Activated T-cell treated with anti-CD3 and anti-CD28 coated beads, Interleukin-2, amount 50 U/mL, for 72 hours (primary cell): ENCODE results near the gene ST8SIA1. TPM values are rescaled to one million over a fixed set of nuclear protein-coding genes. Genes with fewer than 3 reads are reported as not detected.

ENCODE experiments used
- ATAC-seq, 2 donors: fragments of 150-1000 bp; cut with Tn5 transposase; replicated peaks in 1 of 2; 2 replicates each; pipeline ENCODE4 v1.10.0; 2021; ENCODE audit warnings: moderate library complexity in 2 of 2, mild to moderate bottlenecking in 1 of 2
- DNase-seq, 2 donors: peaks; one replicate each; pipeline ENCODE4 v3.0.0; 2021 to 2022; ENCODE audit warnings: mixed read lengths in 1 of 2
- H3K27ac Mint-ChIP-seq: one replicate; pipeline ENCODE4 v1.8.0; 2022; ENCODE audit warnings: mild to moderate bottlenecking, moderate library complexity, mixed read lengths
- H3K27me3 Mint-ChIP-seq: one replicate; pipeline ENCODE4 v1.8.0; 2022; ENCODE audit warnings: low read depth, mixed read lengths
- H3K36me3 Mint-ChIP-seq, 2 donors: one replicate each; pipeline ENCODE4 v1.8.0; 2022; ENCODE audit warnings: mixed read lengths in 2 of 2, mild to moderate bottlenecking in 1 of 2; ENCODE audit not compliant: insufficient read depth in 2 of 2
- H3K4me1 Mint-ChIP-seq: one replicate; pipeline ENCODE4 v1.8.0; 2022; ENCODE audit warnings: low read depth, mixed read lengths
- H3K4me3 Mint-ChIP-seq, 2 donors: one replicate each; pipeline ENCODE4 v1.8.0; 2022; ENCODE audit warnings: mild to moderate bottlenecking in 2 of 2, mixed read lengths in 2 of 2, moderate library complexity in 2 of 2
- H3K9me3 Mint-ChIP-seq, 2 donors: one replicate each; pipeline ENCODE4 v1.8.0; 2022; ENCODE audit warnings: mixed read lengths in 2 of 2
- total RNA-seq, 2 donors: library from RNA; stranded (reverse); gene quantifications; one replicate each; pipeline ENCODE4 v1.2.3, GENCODE V29; 2022

ST8SIA1 gene
- total RNA-seq, 2 donors from 2014 or later = 2.9 to 8.7 TPM

DNA sequence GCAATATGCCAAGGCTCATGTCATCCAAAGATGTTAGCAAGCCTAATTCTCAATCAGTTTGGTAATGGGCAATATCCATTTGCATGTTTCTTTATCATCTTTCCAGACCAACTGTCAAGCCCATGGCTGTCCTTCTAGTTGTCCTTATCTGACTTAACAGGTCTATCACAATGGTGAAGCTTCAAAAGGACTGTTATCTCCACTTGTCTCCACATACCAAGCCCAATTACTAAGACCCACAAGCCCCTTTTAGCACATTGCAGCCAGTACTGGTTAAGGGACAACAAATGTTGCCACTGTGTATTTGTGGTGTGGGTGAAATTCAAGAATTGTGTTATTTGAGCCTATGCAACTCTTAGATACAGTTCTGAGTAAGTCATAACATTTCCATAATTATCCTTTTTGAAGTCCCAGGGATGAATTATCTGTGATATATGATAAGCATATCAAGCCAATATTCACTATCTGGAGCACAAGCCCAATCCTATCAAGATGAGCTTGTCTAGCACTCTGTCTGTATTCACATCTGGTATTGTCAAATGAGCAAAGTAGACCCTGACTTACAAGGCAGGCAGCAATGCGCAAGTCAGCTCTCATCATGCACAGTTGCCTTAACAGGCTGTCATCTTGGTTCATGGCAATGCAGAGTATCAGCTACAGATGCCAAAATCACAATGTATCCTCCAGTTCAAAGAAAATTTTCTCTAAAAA lies 19.3 kb upstream of the ST8SIA1 start:
- no peak overlapping the region for H3K27ac Mint-ChIP-seq
- H3K4me3 Mint-ChIP-seq = no peak overlapping the region
- no peaks in the 10 kb centered on the region for H3K4me1 Mint-ChIP-seq
- no peaks in the 10 kb centered on the region for H3K9me3 Mint-ChIP-seq
- H3K27me3 Mint-ChIP-seq = no peaks in the 10 kb centered on the region
- DNase-seq (no peak), ATAC-seq (no peak)
- H3K36me3 Mint-ChIP-seq = no peaks in the 10 kb centered on the region

DNA sequence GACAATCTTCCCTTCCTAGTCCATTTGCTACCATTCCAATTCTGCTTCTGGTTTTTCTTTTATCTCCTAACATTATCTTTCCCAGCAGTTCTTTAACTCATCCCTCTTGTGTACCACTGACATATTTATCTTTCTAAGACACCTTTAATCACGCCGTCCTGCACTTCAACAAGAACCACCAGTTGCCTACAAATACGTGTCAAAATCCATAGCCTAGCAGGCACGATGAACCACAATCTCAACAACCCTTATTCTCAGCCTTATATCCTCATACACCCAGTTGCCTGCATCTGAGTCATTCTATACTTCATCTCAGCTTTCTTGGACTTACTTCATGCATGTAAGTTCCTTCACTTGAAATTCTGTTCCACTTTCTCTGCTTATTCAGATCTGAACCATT lies 16.4 kb upstream of the ST8SIA1 start:
- Mint-ChIP-seq H3K4me3 (no peak overlapping the region), H3K27me3 (no peaks in the 10 kb centered on the region), H3K27ac (no peak overlapping the region), H3K4me1 (no peaks in the 10 kb centered on the region), H3K36me3 (no peaks in the 10 kb centered on the region), H3K9me3 (peaks cover 2 to 3% of the 10 kb centered on the region in 2 donors)
- DNase-seq (no peak), ATAC-seq (peak in 1 of 2 donors; percentile 43)

DNA sequence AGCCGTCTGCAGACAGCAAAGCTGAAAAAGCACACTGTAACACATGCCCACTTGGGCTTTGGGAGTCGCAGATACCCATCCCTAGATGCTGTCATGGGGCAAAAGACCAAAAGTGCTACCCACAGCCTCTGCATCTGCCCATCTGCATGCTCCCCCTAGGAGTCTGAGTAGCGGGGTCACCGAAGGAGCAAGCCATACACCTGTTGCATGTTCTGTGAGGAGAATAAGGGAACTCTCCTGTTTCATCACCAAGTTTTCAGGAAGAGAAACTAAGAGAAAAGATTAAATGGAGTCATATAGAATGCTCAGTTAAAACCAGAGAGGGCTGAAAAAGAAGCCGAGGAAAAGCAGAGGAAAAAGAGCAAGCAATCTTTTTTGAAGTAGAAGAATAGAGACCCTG lies 13.7 kb upstream of the ST8SIA1 start:
- ATAC-seq = no peak
- H3K4me3 Mint-ChIP-seq = no peak overlapping the region
- no peak overlapping the region for H3K27ac Mint-ChIP-seq
- H3K9me3 Mint-ChIP-seq = peaks cover 3% of the 10 kb centered on the region in 2 donors
- H3K27me3 Mint-ChIP-seq = no peaks in the 10 kb centered on the region
- H3K4me1 Mint-ChIP-seq = no peaks in the 10 kb centered on the region
- no peak for DNase-seq
- no peaks in the 10 kb centered on the region for H3K36me3 Mint-ChIP-seq

DNA sequence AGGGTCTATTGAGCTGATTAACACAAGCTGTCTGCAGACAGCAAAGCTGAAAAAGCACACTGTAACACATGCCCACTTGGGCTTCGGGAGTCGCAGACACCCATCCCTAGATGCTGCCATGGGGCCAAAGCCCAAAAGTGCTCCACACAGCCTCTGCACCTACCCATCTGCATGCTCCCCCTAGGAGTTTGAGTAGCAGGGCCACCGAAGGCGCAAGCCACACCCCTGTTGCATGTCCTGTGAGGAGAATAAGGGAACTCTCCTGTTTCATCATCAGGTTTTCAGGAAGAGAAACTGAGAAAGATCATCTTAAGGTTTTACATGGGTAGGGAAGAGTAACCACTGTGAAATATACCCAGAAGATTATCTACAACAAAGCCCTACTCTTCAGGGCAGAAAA lies 5.6 kb upstream of the ST8SIA1 start:
- no peaks in the 10 kb centered on the region for H3K4me1 Mint-ChIP-seq
- ATAC-seq (no peak), DNase-seq (no peak)
- peaks cover 7% of the 10 kb centered on the region in 2 donors for H3K9me3 Mint-ChIP-seq
- no peak overlapping the region for H3K4me3 Mint-ChIP-seq
- peaks cover 7 to 12% of the 10 kb centered on the region in 2 donors for H3K36me3 Mint-ChIP-seq
- peaks cover 17% of the 10 kb centered on the region for H3K27me3 Mint-ChIP-seq
- no peak overlapping the region for H3K27ac Mint-ChIP-seq

DNA sequence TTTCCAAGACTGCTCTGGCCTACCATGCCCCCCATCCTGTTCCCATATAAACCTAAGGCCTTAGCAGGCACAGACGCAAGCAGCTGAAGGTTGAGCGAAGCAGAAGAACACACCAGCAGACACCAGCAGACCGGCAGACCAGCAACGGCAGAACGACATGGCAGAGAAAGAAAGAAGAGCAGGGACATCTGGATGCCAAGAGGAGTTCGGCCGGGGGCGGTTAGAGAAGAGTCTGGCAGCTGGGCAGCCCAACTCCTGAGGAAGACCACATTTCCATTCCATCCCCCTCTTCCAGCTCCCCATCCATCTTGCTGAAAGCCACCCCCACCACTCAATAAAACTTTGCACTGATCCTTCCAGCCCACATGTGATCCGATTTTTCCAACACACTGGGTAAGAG lies 5.2 kb upstream of the ST8SIA1 start:
- DNase-seq (no peak), ATAC-seq (no peak)
- peaks cover 7 to 15% of the 10 kb centered on the region in 2 donors for H3K36me3 Mint-ChIP-seq
- peaks cover 17% of the 10 kb centered on the region for H3K27me3 Mint-ChIP-seq
- H3K4me3 Mint-ChIP-seq = no peak overlapping the region
- no peaks in the 10 kb centered on the region for H3K4me1 Mint-ChIP-seq
- H3K27ac Mint-ChIP-seq = no peak overlapping the region
- peaks cover 7% of the 10 kb centered on the region in 2 donors for H3K9me3 Mint-ChIP-seq

DNA sequence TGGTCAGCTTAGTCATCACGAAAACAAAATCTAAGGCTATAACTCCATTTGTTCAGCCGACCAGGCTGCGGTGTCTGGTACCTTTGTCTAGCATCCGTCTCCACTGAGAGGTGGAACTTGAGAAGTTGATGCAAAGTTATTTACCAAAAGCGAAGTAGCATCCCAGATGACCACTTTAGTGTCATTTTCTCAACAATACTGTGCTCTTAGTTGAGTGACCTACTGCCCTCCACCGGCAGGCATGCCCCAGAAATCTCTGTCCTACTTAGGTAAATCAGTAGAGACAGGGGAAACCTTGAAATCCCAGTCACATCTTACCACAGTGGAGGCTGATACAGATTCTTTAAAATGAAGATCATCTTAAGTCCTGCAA lies 1.3 kb upstream of the ST8SIA1 start:
- DNase-seq = no peak
- Mint-ChIP-seq H3K36me3 (peaks cover 0 to 7% of the 10 kb centered on the region in 2 donors), H3K9me3 (peaks cover 0 to 2% of the 10 kb centered on the region in 2 donors), H3K4me1 (peaks cover 7% of the 10 kb centered on the region), H3K4me3 (peak overlapping the region; percentile 95 to 98), H3K27me3 (peaks cover 36% of the 10 kb centered on the region), H3K27ac (peak overlapping the region; percentile 71)
- peak in 1 of 2 donors; percentile 12 for ATAC-seq

DNA sequence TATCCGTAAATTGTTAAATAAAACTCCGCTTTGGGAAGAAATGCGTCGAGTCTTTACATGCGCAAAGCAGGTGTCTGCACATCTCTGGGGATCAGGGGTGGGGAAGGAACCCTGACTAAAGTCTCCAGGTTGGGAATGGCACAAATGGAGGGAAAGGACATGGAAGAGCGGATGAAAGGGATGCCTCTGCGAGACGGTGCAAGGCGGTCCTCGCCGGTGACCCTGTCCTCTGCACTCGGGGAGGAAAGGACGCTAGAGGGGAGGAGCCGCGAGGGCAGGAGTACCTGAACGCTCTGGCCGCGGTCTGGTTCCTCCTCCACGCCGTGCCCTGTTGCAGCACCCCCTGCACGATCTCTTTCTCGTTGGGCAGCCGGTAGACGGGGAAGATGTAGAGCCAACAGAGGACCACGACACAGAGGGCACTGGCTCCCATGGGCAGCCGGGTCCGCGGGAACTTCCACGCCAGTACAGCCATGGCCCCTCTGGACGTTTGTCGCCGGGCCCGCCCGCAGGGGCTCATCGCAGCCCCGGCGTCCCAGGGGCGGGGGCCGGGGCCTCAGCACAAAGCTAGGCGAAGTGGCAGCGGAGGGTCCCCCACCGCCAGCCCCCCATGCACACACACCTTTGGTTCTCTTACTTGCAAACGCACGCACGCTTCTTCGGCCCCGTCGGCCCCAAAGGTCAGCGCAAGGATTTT lies 646 bp downstream of the ST8SIA1 start:
- peak in 1 of 2 donors; percentile 39 for ATAC-seq
- peaks cover 7% of the 10 kb centered on the region for H3K4me1 Mint-ChIP-seq
- peak; percentile 31 to 33 for DNase-seq
- H3K9me3 Mint-ChIP-seq = no peaks in the 10 kb centered on the region
- H3K36me3 Mint-ChIP-seq = peaks cover 0 to 5% of the 10 kb centered on the region in 2 donors
- H3K27me3 Mint-ChIP-seq = peaks cover 36% of the 10 kb centered on the region
- H3K27ac Mint-ChIP-seq = peak overlapping the region; percentile 74
- peak overlapping the region; percentile 95 to 98 for H3K4me3 Mint-ChIP-seq

DNA sequence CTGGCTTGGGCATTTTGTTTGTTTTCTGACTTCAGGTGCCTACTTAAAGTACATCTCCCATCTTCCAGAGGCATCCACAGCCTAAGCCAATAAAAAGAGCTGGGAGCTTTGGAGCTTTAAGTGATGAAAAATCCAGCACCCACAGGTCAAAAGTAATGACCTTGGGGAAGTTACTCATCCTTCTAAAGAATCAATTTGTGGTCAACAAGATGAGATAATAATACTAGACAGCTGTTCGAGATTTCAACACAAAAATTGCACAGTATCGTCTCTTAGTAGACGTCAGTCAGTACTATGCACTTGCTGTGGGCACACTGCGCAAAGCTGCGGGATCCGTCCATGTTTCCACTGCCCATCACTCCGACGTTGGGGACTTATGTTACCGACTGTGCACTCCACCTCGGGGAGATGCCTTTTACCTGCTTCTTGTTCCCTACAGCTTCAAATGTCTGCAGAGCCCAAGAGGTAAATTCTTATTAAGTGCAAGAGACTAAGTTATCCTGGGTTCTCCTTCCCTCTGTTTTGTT lies 1.3 kb downstream of the ST8SIA1 start:
- DNase-seq (peak in 1 of 2 donors; percentile 5), ATAC-seq (no peak)
- Mint-ChIP-seq H3K4me3 (peak overlapping the region; percentile 95 to 98), H3K36me3 (peaks cover 0 to 5% of the 10 kb centered on the region in 2 donors), H3K9me3 (no peaks in the 10 kb centered on the region), H3K27ac (peak overlapping the region; percentile 74), H3K27me3 (peaks cover 36% of the 10 kb centered on the region), H3K4me1 (peaks cover 7% of the 10 kb centered on the region)

DNA sequence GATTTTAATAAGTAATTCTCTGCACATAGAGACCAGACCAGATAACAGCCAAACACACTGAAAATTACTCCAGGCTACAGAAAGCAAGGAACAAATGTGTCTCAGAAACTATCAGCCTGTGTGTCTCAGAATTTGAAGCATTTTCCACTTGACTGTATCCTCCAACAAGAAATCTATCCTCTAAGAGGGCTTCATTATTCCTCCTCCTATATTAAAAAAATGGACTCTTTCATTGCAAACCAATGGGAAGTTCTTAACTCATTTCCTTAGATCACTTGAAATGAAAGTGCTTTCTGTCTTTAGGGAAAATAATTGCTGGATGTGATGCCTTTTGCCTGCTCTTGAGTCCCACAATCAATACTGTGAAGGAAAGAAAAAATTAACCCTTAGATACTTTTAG lies 2.3 kb downstream of the ST8SIA1 start:
- peak overlapping the region; percentile 7 for H3K27ac Mint-ChIP-seq
- no peaks in the 10 kb centered on the region for H3K9me3 Mint-ChIP-seq
- H3K4me3 Mint-ChIP-seq = peak overlapping the region; percentile 95 to 98
- H3K4me1 Mint-ChIP-seq = peaks cover 7% of the 10 kb centered on the region
- H3K36me3 Mint-ChIP-seq = peaks cover 0 to 5% of the 10 kb centered on the region in 2 donors
- no peak for ATAC-seq
- no peak for DNase-seq
- H3K27me3 Mint-ChIP-seq = peaks cover 36% of the 10 kb centered on the region

DNA sequence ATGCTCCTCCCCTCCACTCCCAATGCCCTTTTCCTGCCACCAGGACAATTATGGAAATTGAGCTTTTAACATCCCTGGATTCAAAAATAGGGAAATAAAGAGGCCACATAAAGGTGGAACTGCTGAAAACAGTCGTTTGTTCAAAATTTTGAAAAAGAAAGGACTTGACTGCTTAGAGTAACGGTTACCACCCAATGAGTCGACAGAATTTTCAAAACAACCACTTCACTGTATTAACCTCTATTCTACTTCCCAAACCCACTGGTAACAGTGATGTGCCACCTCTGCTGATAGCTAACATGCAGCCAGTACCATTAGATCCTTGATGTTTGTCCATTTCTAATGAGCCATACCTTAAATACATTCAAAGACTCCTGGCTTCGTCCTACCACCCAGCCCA lies 4.9 kb downstream of the ST8SIA1 start:
- H3K9me3 Mint-ChIP-seq = no peaks in the 10 kb centered on the region
- no peak for DNase-seq
- no peak for ATAC-seq
- peaks cover 0 to 1% of the 10 kb centered on the region in 2 donors for H3K36me3 Mint-ChIP-seq
- H3K27me3 Mint-ChIP-seq = peaks cover 20% of the 10 kb centered on the region
- peak overlapping the region in 1 of 2 donors; percentile 24 for H3K4me3 Mint-ChIP-seq
- H3K27ac Mint-ChIP-seq = no peak overlapping the region
- peaks cover 7% of the 10 kb centered on the region for H3K4me1 Mint-ChIP-seq

DNA sequence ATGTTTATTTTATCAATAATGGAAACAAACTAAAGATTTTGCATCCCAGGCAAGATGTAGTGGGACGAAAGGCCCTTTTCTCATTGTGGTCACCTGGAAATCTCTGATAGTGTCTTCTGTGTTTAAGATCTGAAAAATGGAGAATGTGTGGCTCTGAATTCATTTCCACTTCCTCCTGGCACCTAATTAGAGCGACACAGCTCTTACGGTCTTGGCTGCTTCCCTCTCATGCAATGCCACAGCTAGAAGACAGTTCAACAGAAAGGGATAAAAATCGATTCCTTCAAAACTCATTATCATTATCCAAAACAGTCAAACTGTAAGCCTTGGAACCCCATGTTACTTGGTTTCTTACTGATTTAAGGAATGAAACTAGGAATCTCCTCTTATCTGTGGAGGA lies 9.3 kb downstream of the ST8SIA1 start:
- Mint-ChIP-seq H3K36me3 (no peaks in the 10 kb centered on the region), H3K4me1 (peaks cover 17% of the 10 kb centered on the region), H3K4me3 (no peak overlapping the region), H3K27ac (no peak overlapping the region), H3K9me3 (peaks cover 0 to 3% of the 10 kb centered on the region in 2 donors), H3K27me3 (no peaks in the 10 kb centered on the region)
- ATAC-seq (no peak), DNase-seq (no peak)

DNA sequence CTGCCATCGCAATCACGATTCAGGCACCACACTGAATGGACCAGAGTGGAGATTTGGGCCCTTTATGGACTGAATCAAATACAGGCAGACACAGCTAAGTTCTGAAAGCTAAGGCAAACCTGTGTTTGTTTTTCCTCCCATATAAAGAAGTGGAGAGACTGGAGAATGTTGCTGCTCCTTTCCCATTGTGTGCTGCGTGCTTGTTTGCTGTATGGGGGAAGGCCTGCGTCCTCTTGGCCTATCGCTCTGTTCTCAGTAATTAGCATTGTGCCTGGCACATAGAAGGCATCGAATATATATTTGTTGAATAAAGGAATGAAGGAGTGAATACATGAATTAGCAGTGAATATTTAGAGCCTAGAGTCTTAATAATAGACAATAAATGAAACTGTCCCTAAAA lies 12.4 kb downstream of the ST8SIA1 start:
- Mint-ChIP-seq H3K27ac (peak overlapping the region; percentile 5), H3K27me3 (no peaks in the 10 kb centered on the region), H3K4me1 (peaks cover 17% of the 10 kb centered on the region), H3K4me3 (peak overlapping the region in 1 of 2 donors; percentile 10), H3K36me3 (no peaks in the 10 kb centered on the region), H3K9me3 (peaks cover 0 to 3% of the 10 kb centered on the region in 2 donors)
- ATAC-seq (peak in 1 of 2 donors; percentile 47), DNase-seq (no peak)

DNA sequence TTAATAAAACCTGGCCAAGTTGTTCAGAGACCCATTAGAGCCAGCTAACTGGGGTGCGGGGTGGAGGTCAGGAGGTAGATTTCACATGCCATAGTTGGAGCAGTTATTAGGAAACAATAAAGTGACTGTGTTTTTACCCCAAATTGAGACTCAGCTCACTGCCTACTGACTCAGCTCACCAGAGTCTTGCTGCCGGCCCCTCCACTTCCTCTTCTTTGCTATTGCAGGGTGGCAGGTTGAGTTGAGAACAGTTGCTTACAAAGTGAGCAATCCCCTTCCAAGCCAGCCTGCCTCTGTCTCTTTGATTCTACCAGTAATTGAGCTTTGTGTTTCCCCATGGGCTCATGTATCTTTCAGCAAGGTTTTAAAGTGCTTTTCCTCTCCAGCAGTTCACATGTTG lies 12.9 kb downstream of the ST8SIA1 start:
- H3K27me3 Mint-ChIP-seq = no peaks in the 10 kb centered on the region
- H3K4me3 Mint-ChIP-seq = peak overlapping the region in 1 of 2 donors; percentile 5
- peak; percentile 16 to 32 for DNase-seq
- peak; percentile 67 to 97 for ATAC-seq
- peak overlapping the region; percentile 14 for H3K27ac Mint-ChIP-seq
- H3K36me3 Mint-ChIP-seq = no peaks in the 10 kb centered on the region
- H3K4me1 Mint-ChIP-seq = peaks cover 17% of the 10 kb centered on the region
- peaks cover 0 to 3% of the 10 kb centered on the region in 2 donors for H3K9me3 Mint-ChIP-seq
